ENCODE results near the gene PNKP.

Gene PNKP

GRCh38 chr19:49847731-49848696 is 19.4 kb downstream of the PNKP start:
- DNase-seq (ENCODE audit: low spot score) = no peak

GRCh38 chr19:49846408-49846807 is 21.0 kb downstream of the PNKP start:
- no peak for DNase-seq (ENCODE audit: low spot score)

GRCh38 chr19:49845414-49845813 is 22.0 kb downstream of the PNKP start:
- no peak for DNase-seq (ENCODE audit: low spot score)

GRCh38 chr19:49844138-49845095 is 23.0 kb downstream of the PNKP start:
- no peak for DNase-seq (ENCODE audit: low spot score)

- no peak for DNase-seq (ENCODE audit: low spot score)
Measured at GRCh38 chr19:49843265-49843664, 24.1 kb downstream of the PNKP start.

- no peak for DNase-seq (ENCODE audit: low spot score)
Measured at GRCh38 chr19:49840736-49841249, 26.6 kb downstream of the PNKP start.

GRCh38 chr19:49840321-49840720 is 27.1 kb downstream of the PNKP start:
- DNase-seq (ENCODE audit: low spot score) = no peak

GRCh38 chr19:49839713-49840112 is 27.7 kb downstream of the PNKP start:
- DNase-seq (ENCODE audit: low spot score) = no peak

- DNase-seq (ENCODE audit: low spot score) = no peak
Measured at GRCh38 chr19:49838885-49839588, 28.3 kb downstream of the PNKP start.

- no peak for DNase-seq (ENCODE audit: low spot score)
Measured at GRCh38 chr19:49837425-49837824, 30.0 kb downstream of the PNKP start.

- no peak for DNase-seq (ENCODE audit: low spot score)
Measured at GRCh38 chr19:49837009-49837310, 30.4 kb downstream of the PNKP start.

GRCh38 chr19:49836176-49837008 is 31.0 kb downstream of the PNKP start:
- DNase-seq (ENCODE audit: low spot score) = no peak

GRCh38 chr19:49835562-49835961 is 31.8 kb downstream of the PNKP start:
- no peak for DNase-seq (ENCODE audit: low spot score)

- no peak for DNase-seq (ENCODE audit: low spot score)
Measured at GRCh38 chr19:49833599-49833998, 33.8 kb downstream of the PNKP start.

- DNase-seq (ENCODE audit: low spot score) = no peak
Measured at GRCh38 chr19:49832556-49832955, 34.8 kb downstream of the PNKP start.

GRCh38 chr19:49831592-49831991 is 35.8 kb downstream of the PNKP start:
- DNase-seq (ENCODE audit: low spot score) = no peak

- no peak for DNase-seq (ENCODE audit: low spot score)
Measured at GRCh38 chr19:49830766-49831165, 36.6 kb downstream of the PNKP start.

GRCh38 chr19:49829721-49830120 is 37.7 kb downstream of the PNKP start:
- DNase-seq (ENCODE audit: low spot score) = no peak

GRCh38 chr19:49829200-49829599 is 38.2 kb downstream of the PNKP start:
- no peak for DNase-seq (ENCODE audit: low spot score)

GRCh38 chr19:49827034-49827433 is 40.3 kb downstream of the PNKP start:
- DNase-seq (ENCODE audit: low spot score) = no peak

- no peak for DNase-seq (ENCODE audit: low spot score)
Measured at GRCh38 chr19:49824662-49825061, 42.7 kb downstream of the PNKP start.

Data from SK-N-DZ (cell line).